Measurements from ENCODE around the gene SERPING1. TPM values are rescaled to one million over a fixed set of nuclear protein-coding genes. Genes with fewer than 3 reads are reported as not detected.

SERPING1 gene
- total RNA-seq, 4 donors from 2014 or later, result 90.0 to 171 (median 106) TPM

GRCh38 chr11:57652662-57653061 is 55.2 kb downstream of the SERPING1 start:
- intact Hi-C loops (cut with DNase I; ENCODE audit: low total_unique reads), result no loop called here
- in situ Hi-C loops (cut with MboI; ENCODE audit: low sequenced_read_pairs in 4 of 4), result loop anchor here in 1 of 4 donors (25.0 kb wide), 1 partner anchor 935 kb away; the partner anchor contains the start of genes LPXN and ZFP91
- H3K9me3 ChIP-seq, result no peaks in the 10 kb centered on the region
- H3K36me3 ChIP-seq, result no peaks in the 10 kb centered on the region
- peaks cover 7 to 10% of the 10 kb centered on the region in 2 donors for H3K4me1 ChIP-seq
- DNase-seq (no peak), ATAC-seq (no peak)
- H3K27ac ChIP-seq, result no peak overlapping the region
- H3K4me3 ChIP-seq, result no peak overlapping the region
- TF ChIP-seq CTCF (IDR thresholded peaks at IDR 0.05 in 4 of 5, conservative IDR thresholded peaks at IDR 0.05 in 1 of 5) (no peak), POLR2A (IDR thresholded peaks at IDR 0.05) (no peak)
- H3K27me3 ChIP-seq, result peaks cover 25 to 32% (median 26%) of the 10 kb centered on the region in 3 donors

- H3K4me3 ChIP-seq, result no peak overlapping the region
- DNase-seq (no peak), ATAC-seq (no peak)
- TF ChIP-seq POLR2A (IDR thresholded peaks at IDR 0.05), result no peak
- no peak for TF ChIP-seq CTCF (IDR thresholded peaks at IDR 0.05 in 4 of 5, conservative IDR thresholded peaks at IDR 0.05 in 1 of 5)
- H3K4me1 ChIP-seq, result peaks cover 9 to 12% of the 10 kb centered on the region in 2 donors
- in situ Hi-C loops (cut with MboI; ENCODE audit: low sequenced_read_pairs in 4 of 4) (loop anchor here in 1 of 4 donors (25.0 kb wide), 1 partner anchor 934 kb away; the partner anchor contains the start of genes LPXN and ZFP91), intact Hi-C loops (cut with DNase I; ENCODE audit: low total_unique reads) (no loop called here)
- H3K27me3 ChIP-seq, result peaks cover 20 to 27% (median 20%) of the 10 kb centered on the region in 3 donors
- no peaks in the 10 kb centered on the region for H3K9me3 ChIP-seq
- no peak overlapping the region for H3K27ac ChIP-seq
- H3K36me3 ChIP-seq, result no peaks in the 10 kb centered on the region
Measured at GRCh38 chr11:57653163-57653562, 55.7 kb downstream of the SERPING1 start.

- intact Hi-C loops (cut with DNase I; ENCODE audit: low total_unique reads) (loop anchor here (1.0 to 2.0 kb wide), 3 partner anchors 10 to 126 kb away; partner anchors contain the start of genes MED19, TIMM10 and TMX2), in situ Hi-C loops (cut with MboI; ENCODE audit: low sequenced_read_pairs in 4 of 4) (loop anchor here in 1 of 4 donors (25.0 kb wide), 1 partner anchor 930 kb away; the partner anchor contains the start of genes LPXN and ZFP91)
- ATAC-seq (peak; percentile 4 to 6), DNase-seq (no peak)
- H3K27me3 ChIP-seq, result peaks cover 0 to 4% (median 0%) of the 10 kb centered on the region in 3 donors
- no peaks in the 10 kb centered on the region for H3K9me3 ChIP-seq
- H3K27ac ChIP-seq, result peak overlapping the region; percentile 84 to 94 (median 91)
- peaks cover 0 to 26% of the 10 kb centered on the region in 2 donors for H3K36me3 ChIP-seq
- peak overlapping the region; percentile 62 to 79 (median 72) for H3K4me3 ChIP-seq
- no peak for TF ChIP-seq CTCF (IDR thresholded peaks at IDR 0.05 in 4 of 5, conservative IDR thresholded peaks at IDR 0.05 in 1 of 5)
- TF ChIP-seq POLR2A (IDR thresholded peaks at IDR 0.05), result no peak
- peaks cover 8 to 23% of the 10 kb centered on the region in 2 donors for H3K4me1 ChIP-seq
Measured at GRCh38 chr11:57656885-57657193, 59.4 kb downstream of the SERPING1 start.

- TF ChIP-seq CTCF (IDR thresholded peaks at IDR 0.05 in 4 of 5, conservative IDR thresholded peaks at IDR 0.05 in 1 of 5) (no peak), POLR2A (IDR thresholded peaks at IDR 0.05) (peak; percentile 64 to 80)
- Histone ChIP-seq H3K36me3 (peaks cover 0 to 31% of the 10 kb centered on the region in 2 donors), H3K9me3 (no peaks in the 10 kb centered on the region), H3K27me3 (no peaks in the 10 kb centered on the region), H3K4me1 (peaks cover 8 to 23% of the 10 kb centered on the region in 2 donors), H3K27ac (peak within 1 kb of the TSS; percentile 84 to 94 (median 91)), H3K4me3 (peak within 1 kb of the TSS; percentile 62 to 92 (median 79))
- peak; percentile 99 for DNase-seq
- intact Hi-C loops (cut with DNase I; ENCODE audit: low total_unique reads) (loop anchor here (1.0 to 2.0 kb wide), 3 partner anchors 10 to 127 kb away; partner anchors contain the start of genes MED19, TIMM10 and TMX2), in situ Hi-C loops (cut with MboI; ENCODE audit: low sequenced_read_pairs in 4 of 4) (loop anchor here in 1 of 4 donors (25.0 kb wide), 1 partner anchor 930 kb away; the partner anchor contains the start of genes LPXN and ZFP91)
- peak; percentile 99 for ATAC-seq
Measured at GRCh38 chr11:57657194-57658022, 59.9 kb downstream of the SERPING1 start, which contains the start of gene CLP1. Gene CLP1, plus strand, starts transcription at chr11:57657762. Its CDS starts 1,715 bp downstream, at chr11:57659477.
